H9 (cell line): ENCODE measurements around the gene REEP3. TPM values are rescaled to one million over a fixed set of nuclear protein-coding genes. Genes with fewer than 3 reads are reported as not detected.

ENCODE experiments used
- DNase-seq: peaks from one replicate; pipeline ENCODE4 v3.0.0-alpha.2; 2017
- H2AFZ ChIP-seq: one replicate; pipeline ENCODE4 v1.6.1; 2013; ENCODE audit warnings: mild to moderate bottlenecking, low read length, control low read depth, moderate library complexity
- H2AK5ac ChIP-seq: 2 replicates; pipeline ENCODE4 v1.6.1; 2013; ENCODE audit warnings: low read length, control low read depth, mixed read lengths; ENCODE audit not compliant: insufficient read length
- H2BK120ac ChIP-seq: one replicate; pipeline ENCODE4 v1.6.1; 2013; ENCODE audit warnings: low read depth, mild to moderate bottlenecking, low read length, control low read depth, inconsistent platforms; ENCODE audit not compliant: poor library complexity, severe bottlenecking
- H2BK12ac ChIP-seq: 2 replicates; pipeline ENCODE4 v1.6.1; 2013; ENCODE audit warnings: low read length, control low read depth, mixed read lengths, low read depth; ENCODE audit not compliant: insufficient read length
- H2BK15ac ChIP-seq: 2 replicates; pipeline ENCODE4 v1.6.1; 2013; ENCODE audit warnings: low read depth, low read length, control low read depth
- H2BK20ac ChIP-seq: one replicate; pipeline ENCODE4 v1.6.1; 2013; ENCODE audit warnings: low read depth, mild to moderate bottlenecking, low read length, control low read depth, inconsistent platforms; ENCODE audit not compliant: poor library complexity, severe bottlenecking
- H2BK5ac ChIP-seq: 2 replicates; pipeline ENCODE4 v1.6.1; 2013; ENCODE audit warnings: low read length, control low read depth, mixed read lengths; ENCODE audit not compliant: insufficient read length
- H3K14ac ChIP-seq: 2 replicates; pipeline ENCODE4 v1.6.1; 2013; ENCODE audit warnings: low read length, control low read depth; ENCODE audit not compliant: insufficient read depth
- H3K18ac ChIP-seq: 2 replicates; pipeline ENCODE4 v1.6.1; 2013; ENCODE audit warnings: low read depth, mild to moderate bottlenecking, mixed read lengths, low read length, control low read depth; ENCODE audit not compliant: insufficient read length
- H3K23ac ChIP-seq: 2 replicates; pipeline ENCODE4 v1.6.1; 2013; ENCODE audit warnings: low read length, control low read depth, mixed read lengths, low read depth; ENCODE audit not compliant: insufficient read length
- H3K23me2 ChIP-seq: 2 replicates; pipeline ENCODE4 v1.6.1; 2013; ENCODE audit warnings: low read depth, mild to moderate bottlenecking, mixed read lengths, low read length, control low read depth; ENCODE audit not compliant: insufficient read length, poor library complexity, severe bottlenecking
- H3K27ac ChIP-seq: 2 replicates; pipeline ENCODE4 v1.5.1; 2013; ENCODE audit warnings: low read length, control low read depth, mixed read lengths, low read depth; ENCODE audit not compliant: insufficient read length
- H3K27me3 ChIP-seq: 2 replicates; pipeline ENCODE4 v1.6.1; 2013; ENCODE audit warnings: low read length, control low read depth, inconsistent platforms; ENCODE audit not compliant: insufficient read depth
- H3K4ac ChIP-seq: 2 replicates; pipeline ENCODE4 v1.6.1; 2013; ENCODE audit warnings: low read depth, mild to moderate bottlenecking, control low read depth, inconsistent platforms, low read length, moderate library complexity
- H3K4me1 ChIP-seq: 2 replicates; pipeline ENCODE4 v1.6.1; 2013; ENCODE audit warnings: low read length, control low read depth, inconsistent platforms; ENCODE audit not compliant: insufficient read depth
- H3K4me2 ChIP-seq: 2 replicates; pipeline ENCODE4 v1.6.1; 2013; ENCODE audit warnings: low read length, control low read depth, mixed read lengths; ENCODE audit not compliant: insufficient read length, insufficient read depth
- H3K56ac ChIP-seq: 2 replicates; pipeline ENCODE4 v1.6.1; 2013; ENCODE audit warnings: low read depth, mild to moderate bottlenecking, mixed read lengths, low read length, control low read depth; ENCODE audit not compliant: insufficient read length
- H3K79me1 ChIP-seq: 2 replicates; pipeline ENCODE4 v1.6.1; 2013; ENCODE audit warnings: low read depth, mild to moderate bottlenecking, moderate library complexity, low read length, control low read depth, inconsistent platforms; ENCODE audit not compliant: insufficient read depth, poor library complexity, severe bottlenecking
- H3K79me2 ChIP-seq: 2 replicates; pipeline ENCODE4 v1.6.1; 2013; ENCODE audit warnings: low read length, control low read depth, inconsistent platforms; ENCODE audit not compliant: insufficient read depth
- H3K9ac ChIP-seq: 2 replicates; pipeline ENCODE4 v1.6.1; 2013; ENCODE audit warnings: low read length, control low read depth, mixed read lengths; ENCODE audit not compliant: insufficient read length; ENCODE audit errors: extremely low read depth
- H3K9me3 ChIP-seq: one replicate; pipeline ENCODE4 v1.6.1; 2013; ENCODE audit warnings: low read depth, low read length, inconsistent platforms; ENCODE audit not compliant: control insufficient read depth
- H3T11ph ChIP-seq: one replicate; pipeline ENCODE4 v1.6.1; 2013; ENCODE audit warnings: mild to moderate bottlenecking, low read length, control low read depth, inconsistent platforms
- H4K20me1 ChIP-seq: one replicate; pipeline ENCODE4 v1.6.1; 2013; ENCODE audit not compliant: control insufficient read depth, insufficient read length, insufficient read depth
- H4K5ac ChIP-seq: 2 replicates; pipeline ENCODE4 v1.6.1; 2013; ENCODE audit warnings: low read depth, mild to moderate bottlenecking, mixed read lengths, low read length, control low read depth; ENCODE audit not compliant: insufficient read length
- H4K8ac ChIP-seq: replicated peaks from 2 replicates; pipeline ENCODE4 v1.6.1; 2013; ENCODE audit warnings: low read length, control low read depth, mixed read lengths, low read depth; ENCODE audit not compliant: insufficient read length
- H4K91ac ChIP-seq: 2 replicates; pipeline ENCODE4 v1.6.1; 2013; ENCODE audit warnings: low read depth, mild to moderate bottlenecking, moderate library complexity, mixed read lengths, low read length, control low read depth; ENCODE audit not compliant: insufficient read length
- H3K27ac Mint-ChIP-seq, 3 experiments: 2 replicates in 2 of 3; 3 replicates in 1 of 3; pipeline ENCODE4 v1.8.0; 2020 to 2021; ENCODE audit warnings: mixed read lengths in 3 of 3, mild to moderate bottlenecking in 1 of 3, moderate library complexity in 1 of 3
- H3K27me3 Mint-ChIP-seq: 2 replicates; pipeline ENCODE4 v1.8.0; 2021; ENCODE audit warnings: low read depth, mild to moderate bottlenecking, moderate library complexity, mixed read lengths
- H3K36me3 Mint-ChIP-seq, 3 experiments: 2 replicates in 2 of 3; 3 replicates in 1 of 3; pipeline ENCODE4 v1.8.0; 2020 to 2021; ENCODE audit warnings: low read depth in 3 of 3, mixed read lengths in 3 of 3; ENCODE audit not compliant: insufficient read depth in 1 of 3
- H3K4me1 Mint-ChIP-seq, 2 experiments: 2 replicates each; pipeline ENCODE4 v1.8.0; 2020; ENCODE audit warnings: mixed read lengths in 2 of 2
- H3K4me3 Mint-ChIP-seq, 2 experiments: 2 replicates in 1 of 2; 3 replicates in 1 of 2; pipeline ENCODE4 v1.8.0; 2020 to 2021; ENCODE audit warnings: mild to moderate bottlenecking in 2 of 2, mixed read lengths in 2 of 2, moderate library complexity in 1 of 2
- H3K9me3 Mint-ChIP-seq, 2 experiments: 2 replicates in 1 of 2; 3 replicates in 1 of 2; pipeline ENCODE4 v1.8.0; 2020; ENCODE audit warnings: mild to moderate bottlenecking in 2 of 2, mixed read lengths in 2 of 2, moderate library complexity in 1 of 2
- CTCF ChIP-seq: fragments of 200-600 bp; sonication (generic); conservative IDR thresholded peaks from 3 replicates; pipeline ENCODE4 v1.8.0; 2021; ENCODE audit warnings: antibody characterized with exemption, mild to moderate bottlenecking
- whole genome bisulfite sequencing: extraction: QIAGEN DNeasy Blood & Tissue Kit; methylation state at CpG from one replicate; pipeline ENCODE4 v1.1.7; 2013; ENCODE audit warnings: missing lambda C conversion rate, low lambda C conversion rate, mixed read lengths; ENCODE audit not compliant: insufficient read length; ENCODE audit errors: extremely low coverage; 5-methylcytosine and 5-hydroxymethylcytosine counted together
- total RNA-seq: library from RNA; stranded (reverse); gene quantifications from 2 replicates; pipeline ENCODE4 v1.2.1, GENCODE V29; 2021

Gene REEP3
- total RNA-seq, 1 experiment from 2014 or later = 21.4 TPM

- H3K27ac ChIP-seq = no peak overlapping the region
- Mint-ChIP-seq H3K9me3 (no peaks in the 10 kb centered on the region), H3K27me3 (no peaks in the 10 kb centered on the region), H3K4me1 (peaks cover 6 to 9% of the 10 kb centered on the region in 2 experiments), H3K4me3 (no peak overlapping the region), H3K36me3 (peaks cover 2 to 10% (median 3%) of the 10 kb centered on the region in 3 experiments; a peak in 4 of 7 replicates), H3K27ac (peak overlapping the region in 1 of 3 experiments; percentile 38; a peak in 2 of 7 replicates)
- H2BK15ac ChIP-seq = no peak overlapping the region
- H3K4me1 ChIP-seq = no peaks in the 10 kb centered on the region
- no peak overlapping the region for H2BK12ac ChIP-seq
- no peak overlapping the region for H4K5ac ChIP-seq
- H3K18ac ChIP-seq = no peak overlapping the region
- no CpG with 5 or more reads among the region's 3 CpGs for WGBS
- H3K27me3 ChIP-seq = no peaks in the 10 kb centered on the region
- no peaks in the 10 kb centered on the region for H4K20me1 ChIP-seq
- H2BK5ac ChIP-seq = no peak overlapping the region
- H3K79me1 ChIP-seq = peaks cover 3% of the 10 kb centered on the region
- H3K23ac ChIP-seq = no peak overlapping the region
- H3K56ac ChIP-seq = no peak overlapping the region
- H3K4ac ChIP-seq = no peak overlapping the region
- H4K91ac ChIP-seq = no peak overlapping the region
- no peak overlapping the region for H2AK5ac ChIP-seq
- DNase-seq = no peak
- H3K9ac ChIP-seq = no peak overlapping the region
- H2BK120ac ChIP-seq = no peak overlapping the region
- H3T11ph ChIP-seq = no peak overlapping the region
- no peak overlapping the region for H3K14ac ChIP-seq
- no peaks in the 10 kb centered on the region for H3K23me2 ChIP-seq
- no peak overlapping the region for H2BK20ac ChIP-seq
- H2AFZ ChIP-seq = no peak overlapping the region
- no peak for TF ChIP-seq CTCF
- H3K79me2 ChIP-seq = peaks cover 6% of the 10 kb centered on the region; the same call in 1 of the 2 replicates
- H4K8ac ChIP-seq = no peak overlapping the region
- H3K9me3 ChIP-seq = no peaks in the 10 kb centered on the region
- H3K4me2 ChIP-seq = no peak overlapping the region
Observed at GRCh38 chr10:63549810-63550209, 28.6 kb downstream of the REEP3 start.
